Measurements from ENCODE around the gene LRRC28. TPM values are rescaled to one million over a fixed set of nuclear protein-coding genes. Genes with fewer than 3 reads are reported as not detected.

LRRC28 gene
- total RNA-seq, 1 experiment from 2014 or later: 21.4 TPM

GRCh38 chr15:99412082-99412481, 160.8 kb downstream of the LRRC28 start:
- Histone ChIP-seq H2AFZ (ENCODE audit: low read depth, low read length, poor library complexity, severe bottlenecking) (no peak overlapping the region), H3K4me1 (ENCODE audit: control insufficient read depth in 1 of 2, insufficient read depth in 2 of 2, low read length in 2 of 2) (peaks cover 0 to 14% of the 10 kb centered on the region in 2 experiments; a peak in 1 of 4 replicates), H3K9ac (ENCODE audit: low read length) (no peak overlapping the region), H3K9me2 (ENCODE audit: insufficient read depth) (no peaks in the 10 kb centered on the region), H3K4me2 (ENCODE audit: low read length) (no peak overlapping the region), H3K4me3 (replicated peaks in 1 of 2; ENCODE audit: low read depth in 1 of 2, low read length in 2 of 2) (no peak overlapping the region), H3K9me3 (ENCODE audit: control insufficient read depth in 1 of 2, insufficient read depth in 1 of 2, low read depth in 1 of 2, low read length in 2 of 2) (no peaks in the 10 kb centered on the region), H4K20me1 (ENCODE audit: insufficient read depth) (no peaks in the 10 kb centered on the region), H3K27me3 (ENCODE audit: insufficient read depth, low read length) (no peaks in the 10 kb centered on the region), H3K79me2 (ENCODE audit: insufficient read depth, low read length) (no peaks in the 10 kb centered on the region), H3K36me3 (ENCODE audit: control insufficient read depth in 1 of 2, insufficient read depth in 2 of 2, low read length in 2 of 2) (no peaks in the 10 kb centered on the region), H3K27ac (ENCODE audit: low read depth, low read length) (no peak overlapping the region)
- TF ChIP-seq CEBPB (IDR thresholded peaks at IDR 0.05; ENCODE audit: low read depth): no peak
- intact Hi-C loops (cut with micrococcal nuclease): no loop called here
- no peak for DNase-seq (ENCODE audit: low read depth, low spot score)
- ChIA-PET CTCF (interaction anchor here (3.5 kb wide), 1 partner anchor 292 kb away, joined by 62 read pairs; no protein-coding TSS in a partner anchor), POLR2A (no interaction called here), RAD21 (ENCODE audit: low non-redundant PET in 1 of 2, low total read pairs in 2 of 2, uncharacterized antibody in 2 of 2, unreplicated experiment in 2 of 2) (no interaction called here)
- ATAC-seq: no peak
- BruUV-seq (replicated peaks): no TSS peak

- ChIA-PET CTCF (no interaction called here), POLR2A (no interaction called here), RAD21 (ENCODE audit: low non-redundant PET in 1 of 2, low total read pairs in 2 of 2, uncharacterized antibody in 2 of 2, unreplicated experiment in 2 of 2) (no interaction called here)
- Histone ChIP-seq H3K4me1 (ENCODE audit: control insufficient read depth in 1 of 2, insufficient read depth in 2 of 2, low read length in 2 of 2) (peaks cover 0 to 14% of the 10 kb centered on the region in 2 experiments; a peak in 1 of 4 replicates), H3K36me3 (ENCODE audit: control insufficient read depth in 1 of 2, insufficient read depth in 2 of 2, low read length in 2 of 2) (no peaks in the 10 kb centered on the region), H3K4me2 (ENCODE audit: low read length) (no peak overlapping the region), H3K9me2 (ENCODE audit: insufficient read depth) (no peaks in the 10 kb centered on the region), H3K9me3 (ENCODE audit: control insufficient read depth in 1 of 2, insufficient read depth in 1 of 2, low read depth in 1 of 2, low read length in 2 of 2) (no peaks in the 10 kb centered on the region), H4K20me1 (ENCODE audit: insufficient read depth) (no peaks in the 10 kb centered on the region), H3K9ac (ENCODE audit: low read length) (no peak overlapping the region), H3K27ac (ENCODE audit: low read depth, low read length) (no peak overlapping the region), H3K79me2 (ENCODE audit: insufficient read depth, low read length) (no peaks in the 10 kb centered on the region), H3K4me3 (replicated peaks in 1 of 2; ENCODE audit: low read depth in 1 of 2, low read length in 2 of 2) (no peak overlapping the region), H2AFZ (ENCODE audit: low read depth, low read length, poor library complexity, severe bottlenecking) (no peak overlapping the region), H3K27me3 (ENCODE audit: insufficient read depth, low read length) (no peaks in the 10 kb centered on the region)
- DNase-seq (ENCODE audit: low read depth, low spot score): no peak
- no peak for ATAC-seq
- no TSS peak for BruUV-seq (replicated peaks)
- intact Hi-C loops (cut with micrococcal nuclease): no loop called here
- TF ChIP-seq YY1 (IDR thresholded peaks at IDR 0.05; ENCODE audit: extremely low read depth, insufficient replicate concordance, low read depth, low read length) (no peak), ELF1 (IDR thresholded peaks at IDR 0.05; ENCODE audit: borderline replicate concordance, low read depth) (no peak), POLR2AphosphoS5 (IDR thresholded peaks at IDR 0.05; ENCODE audit: low read depth, low read length) (no peak), ZBTB33 (IDR thresholded peaks at IDR 0.05; ENCODE audit: extremely low read depth, insufficient replicate concordance, low read length) (no peak), JUND (IDR thresholded peaks at IDR 0.05) (no peak), ZNF274 (IDR thresholded peaks at IDR 0.05; ENCODE audit: low read depth, low read length) (no peak), FOSL1 (IDR thresholded peaks at IDR 0.05; ENCODE audit: low read depth) (no peak), SRF (IDR thresholded peaks at IDR 0.05; ENCODE audit: low read depth) (no peak), SP1 (IDR thresholded peaks at IDR 0.05; ENCODE audit: low read depth) (no peak), CBX3 (IDR thresholded peaks at IDR 0.05; ENCODE audit: low read depth) (no peak), CEBPB (IDR thresholded peaks at IDR 0.05; ENCODE audit: low read depth) (no peak), EZH2 (IDR thresholded peaks at IDR 0.05) (no peak)
- TF ChIP-seq, protein P1, sequence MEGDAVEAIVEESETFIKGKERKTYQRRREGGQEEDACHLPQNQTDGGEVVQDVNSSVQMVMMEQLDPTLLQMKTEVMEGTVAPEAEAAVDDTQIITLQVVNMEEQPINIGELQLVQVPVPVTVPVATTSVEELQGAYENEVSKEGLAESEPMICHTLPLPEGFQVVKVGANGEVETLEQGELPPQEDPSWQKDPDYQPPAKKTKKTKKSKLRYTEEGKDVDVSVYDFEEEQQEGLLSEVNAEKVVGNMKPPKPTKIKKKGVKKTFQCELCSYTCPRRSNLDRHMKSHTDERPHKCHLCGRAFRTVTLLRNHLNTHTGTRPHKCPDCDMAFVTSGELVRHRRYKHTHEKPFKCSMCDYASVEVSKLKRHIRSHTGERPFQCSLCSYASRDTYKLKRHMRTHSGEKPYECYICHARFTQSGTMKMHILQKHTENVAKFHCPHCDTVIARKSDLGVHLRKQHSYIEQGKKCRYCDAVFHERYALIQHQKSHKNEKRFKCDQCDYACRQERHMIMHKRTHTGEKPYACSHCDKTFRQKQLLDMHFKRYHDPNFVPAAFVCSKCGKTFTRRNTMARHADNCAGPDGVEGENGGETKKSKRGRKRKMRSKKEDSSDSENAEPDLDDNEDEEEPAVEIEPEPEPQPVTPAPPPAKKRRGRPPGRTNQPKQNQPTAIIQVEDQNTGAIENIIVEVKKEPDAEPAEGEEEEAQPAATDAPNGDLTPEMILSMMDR (IDR thresholded peaks at IDR 0.05 in 2 of 3, conservative IDR thresholded peaks at IDR 0.05 in 1 of 3; ENCODE audit: borderline replicate concordance in 1 of 3, insufficient read depth in 1 of 3, low read depth in 2 of 3, low read length in 2 of 3): no peak
- TF ChIP-seq, protein P2, sequence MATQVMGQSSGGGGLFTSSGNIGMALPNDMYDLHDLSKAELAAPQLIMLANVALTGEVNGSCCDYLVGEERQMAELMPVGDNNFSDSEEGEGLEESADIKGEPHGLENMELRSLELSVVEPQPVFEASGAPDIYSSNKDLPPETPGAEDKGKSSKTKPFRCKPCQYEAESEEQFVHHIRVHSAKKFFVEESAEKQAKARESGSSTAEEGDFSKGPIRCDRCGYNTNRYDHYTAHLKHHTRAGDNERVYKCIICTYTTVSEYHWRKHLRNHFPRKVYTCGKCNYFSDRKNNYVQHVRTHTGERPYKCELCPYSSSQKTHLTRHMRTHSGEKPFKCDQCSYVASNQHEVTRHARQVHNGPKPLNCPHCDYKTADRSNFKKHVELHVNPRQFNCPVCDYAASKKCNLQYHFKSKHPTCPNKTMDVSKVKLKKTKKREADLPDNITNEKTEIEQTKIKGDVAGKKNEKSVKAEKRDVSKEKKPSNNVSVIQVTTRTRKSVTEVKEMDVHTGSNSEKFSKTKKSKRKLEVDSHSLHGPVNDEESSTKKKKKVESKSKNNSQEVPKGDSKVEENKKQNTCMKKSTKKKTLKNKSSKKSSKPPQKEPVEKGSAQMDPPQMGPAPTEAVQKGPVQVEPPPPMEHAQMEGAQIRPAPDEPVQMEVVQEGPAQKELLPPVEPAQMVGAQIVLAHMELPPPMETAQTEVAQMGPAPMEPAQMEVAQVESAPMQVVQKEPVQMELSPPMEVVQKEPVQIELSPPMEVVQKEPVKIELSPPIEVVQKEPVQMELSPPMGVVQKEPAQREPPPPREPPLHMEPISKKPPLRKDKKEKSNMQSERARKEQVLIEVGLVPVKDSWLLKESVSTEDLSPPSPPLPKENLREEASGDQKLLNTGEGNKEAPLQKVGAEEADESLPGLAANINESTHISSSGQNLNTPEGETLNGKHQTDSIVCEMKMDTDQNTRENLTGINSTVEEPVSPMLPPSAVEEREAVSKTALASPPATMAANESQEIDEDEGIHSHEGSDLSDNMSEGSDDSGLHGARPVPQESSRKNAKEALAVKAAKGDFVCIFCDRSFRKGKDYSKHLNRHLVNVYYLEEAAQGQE (IDR thresholded peaks at IDR 0.05; ENCODE audit: low read depth): no peak
These were observed 161.3 kb downstream of the LRRC28 start for GRCh38 chr15:99412626-99413025.

All from HCT116 (cell line).